Measurements from ENCODE around the gene LIMCH1. TPM values are rescaled to one million over a fixed set of nuclear protein-coding genes. Genes with fewer than 3 reads are reported as not detected.

The LIMCH1 gene
- total RNA-seq, 1 donor from 2014 or later: 7.1 TPM

GRCh38 chr4:41701983-41702382 is 164.0 kb downstream of the LIMCH1 start:
- TF ChIP-seq EZH2 (IDR thresholded peaks at IDR 0.05; ENCODE audit: insufficient read depth, low read length) (no peak), CTCF (IDR thresholded peaks at IDR 0.05; ENCODE audit: insufficient read depth, low read depth, low read length) (no peak)
- no peak for DNase-seq (ENCODE audit: low read depth)
- no peaks in the 10 kb centered on the region for H3K4me1 ChIP-seq (ENCODE audit: insufficient read depth, low read length)
- no peaks in the 10 kb centered on the region for H3K79me2 ChIP-seq (ENCODE audit: insufficient read depth, low read length)
- no peak overlapping the region for H3K9ac ChIP-seq (ENCODE audit: low read length)
- H3K4me1 Mint-ChIP-seq (ENCODE audit: low read depth, unreplicated experiment): no peaks in the 10 kb centered on the region
- no peaks in the 10 kb centered on the region for H4K20me1 ChIP-seq (ENCODE audit: insufficient read depth, low read length)
- H3K27ac ChIP-seq (ENCODE audit: low read depth, low read length): no peak overlapping the region
- no peak for FAIRE-seq
- peaks cover 15% of the 10 kb centered on the region for H3K27me3 ChIP-seq (ENCODE audit: insufficient read depth, low read length)
- no peaks in the 10 kb centered on the region for H3K36me3 ChIP-seq (ENCODE audit: insufficient read depth, low read length)
- no peak overlapping the region for H3K27ac Mint-ChIP-seq (ENCODE audit: unreplicated experiment)
- peaks cover 28% of the 10 kb centered on the region for H3K27me3 Mint-ChIP-seq (ENCODE audit: low read depth, unreplicated experiment)
- H2AFZ ChIP-seq (ENCODE audit: low read depth, low read length): no peak overlapping the region
- no peaks in the 10 kb centered on the region for H3K9me3 ChIP-seq (ENCODE audit: insufficient read depth, low read depth, low read length)
- H3K4me3 ChIP-seq (ENCODE audit: insufficient read depth, low read depth, low read length): no peak overlapping the region
- H3K4me2 ChIP-seq (ENCODE audit: low read length): no peak overlapping the region
- H3K9me3 Mint-ChIP-seq (ENCODE audit: unreplicated experiment): no peaks in the 10 kb centered on the region
- no peak overlapping the region for H3K4me3 Mint-ChIP-seq (ENCODE audit: unreplicated experiment)
- H3K36me3 Mint-ChIP-seq (ENCODE audit: low read depth, unreplicated experiment): no peaks in the 10 kb centered on the region

- H3K36me3 ChIP-seq (ENCODE audit: insufficient read depth, low read length): no peaks in the 10 kb centered on the region
- H3K9me3 ChIP-seq (ENCODE audit: insufficient read depth, low read depth, low read length): no peaks in the 10 kb centered on the region
- Mint-ChIP-seq H3K4me1 (ENCODE audit: low read depth, unreplicated experiment) (no peaks in the 10 kb centered on the region), H3K36me3 (ENCODE audit: low read depth, unreplicated experiment) (no peaks in the 10 kb centered on the region), H3K4me3 (ENCODE audit: unreplicated experiment) (no peak overlapping the region), H3K27ac (ENCODE audit: unreplicated experiment) (no peak overlapping the region), H3K27me3 (ENCODE audit: low read depth, unreplicated experiment) (peaks cover 23% of the 10 kb centered on the region), H3K9me3 (ENCODE audit: unreplicated experiment) (no peaks in the 10 kb centered on the region)
- no peaks in the 10 kb centered on the region for H4K20me1 ChIP-seq (ENCODE audit: insufficient read depth, low read length)
- DNase-seq (ENCODE audit: low read depth) (no peak), FAIRE-seq (no peak)
- TF ChIP-seq EZH2 (IDR thresholded peaks at IDR 0.05; ENCODE audit: insufficient read depth, low read length) (no peak), CTCF (IDR thresholded peaks at IDR 0.05; ENCODE audit: insufficient read depth, low read depth, low read length) (no peak)
- no peaks in the 10 kb centered on the region for H3K79me2 ChIP-seq (ENCODE audit: insufficient read depth, low read length)
- H3K4me1 ChIP-seq (ENCODE audit: insufficient read depth, low read length): no peaks in the 10 kb centered on the region
- H3K27ac ChIP-seq (ENCODE audit: low read depth, low read length): no peak overlapping the region
- no peak overlapping the region for H3K9ac ChIP-seq (ENCODE audit: low read length)
- peaks cover 11% of the 10 kb centered on the region for H3K27me3 ChIP-seq (ENCODE audit: insufficient read depth, low read length)
- H3K4me2 ChIP-seq (ENCODE audit: low read length): no peak overlapping the region
- no peak overlapping the region for H2AFZ ChIP-seq (ENCODE audit: low read depth, low read length)
- H3K4me3 ChIP-seq (ENCODE audit: insufficient read depth, low read depth, low read length): no peak overlapping the region
These were observed 164.8 kb downstream of the LIMCH1 start for GRCh38 chr4:41702770-41703169.

- H3K27me3 ChIP-seq (ENCODE audit: insufficient read depth, low read length): peaks cover 11% of the 10 kb centered on the region
- no peak for TF ChIP-seq EZH2 (IDR thresholded peaks at IDR 0.05; ENCODE audit: insufficient read depth, low read length)
- no peak for TF ChIP-seq CTCF (IDR thresholded peaks at IDR 0.05; ENCODE audit: insufficient read depth, low read depth, low read length)
- H3K27me3 Mint-ChIP-seq (ENCODE audit: low read depth, unreplicated experiment): peaks cover 21% of the 10 kb centered on the region
These were observed 165.8 kb downstream of the LIMCH1 start for GRCh38 chr4:41703785-41704184.

More at GRCh38 chr4:41703785-41704184, 165.8 kb downstream of the LIMCH1 start:
- H3K9me3 ChIP-seq (ENCODE audit: insufficient read depth, low read depth, low read length): no peaks in the 10 kb centered on the region
- Mint-ChIP-seq H3K27ac (ENCODE audit: unreplicated experiment) (no peak overlapping the region), H3K4me1 (ENCODE audit: low read depth, unreplicated experiment) (no peaks in the 10 kb centered on the region), H3K4me3 (ENCODE audit: unreplicated experiment) (no peak overlapping the region), H3K9me3 (ENCODE audit: unreplicated experiment) (no peaks in the 10 kb centered on the region), H3K36me3 (ENCODE audit: low read depth, unreplicated experiment) (no peaks in the 10 kb centered on the region)
- H3K79me2 ChIP-seq (ENCODE audit: insufficient read depth, low read length): no peaks in the 10 kb centered on the region
- no peak overlapping the region for H3K4me2 ChIP-seq (ENCODE audit: low read length)
- H4K20me1 ChIP-seq (ENCODE audit: insufficient read depth, low read length): no peaks in the 10 kb centered on the region
- H3K4me1 ChIP-seq (ENCODE audit: insufficient read depth, low read length): no peaks in the 10 kb centered on the region
- H3K36me3 ChIP-seq (ENCODE audit: insufficient read depth, low read length): no peaks in the 10 kb centered on the region
- FAIRE-seq (no peak), DNase-seq (ENCODE audit: low read depth) (no peak)
- no peak overlapping the region for H3K9ac ChIP-seq (ENCODE audit: low read length)
- no peak overlapping the region for H3K4me3 ChIP-seq (ENCODE audit: insufficient read depth, low read depth, low read length)
- H3K27ac ChIP-seq (ENCODE audit: low read depth, low read length): no peak overlapping the region
- no peak overlapping the region for H2AFZ ChIP-seq (ENCODE audit: low read depth, low read length)
